H54 (cell line): ENCODE results near the gene KRT5.

Experiments
- DNase-seq: peaks from one replicate; pipeline ENCODE4 v3.0.0; 2011; ENCODE audit warnings: low spot score, mixed read lengths; ENCODE audit not compliant: insufficient read length
- FAIRE-seq: peaks from 3 replicates; lab custom pipeline; 2011; peaks lifted over from hg19 to GRCh38; lab: Jason Lieb, UNC
- POLR2A ChIP-seq: IDR thresholded peaks from 2 replicates; pipeline ENCODE4 v1.6.1; 2011; ENCODE audit warnings: low read depth, mild to moderate bottlenecking, low read length

The KRT5 gene

DNA sequence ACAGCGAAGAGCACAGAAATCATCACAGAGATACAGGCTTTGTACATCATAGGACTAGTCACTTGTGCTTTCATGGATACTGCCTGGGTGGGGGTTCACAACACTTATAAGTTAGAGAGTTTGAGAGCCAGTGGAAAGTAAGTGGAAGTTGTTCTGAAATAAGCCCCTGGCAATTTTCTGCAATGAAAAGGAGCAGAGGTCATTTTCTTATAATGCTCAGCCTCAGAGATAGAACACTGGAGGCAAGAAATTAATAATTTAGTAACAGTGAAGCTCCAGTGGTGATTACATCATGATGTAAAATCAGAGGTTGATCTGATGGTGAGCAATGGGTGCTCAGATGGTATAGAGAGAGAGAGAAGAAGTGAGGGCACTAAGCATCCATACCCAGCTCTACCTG is 33.0 kb downstream of the KRT5 start:
- DNase-seq (no peak), FAIRE-seq (no peak)
- no peak for TF ChIP-seq POLR2A

DNA sequence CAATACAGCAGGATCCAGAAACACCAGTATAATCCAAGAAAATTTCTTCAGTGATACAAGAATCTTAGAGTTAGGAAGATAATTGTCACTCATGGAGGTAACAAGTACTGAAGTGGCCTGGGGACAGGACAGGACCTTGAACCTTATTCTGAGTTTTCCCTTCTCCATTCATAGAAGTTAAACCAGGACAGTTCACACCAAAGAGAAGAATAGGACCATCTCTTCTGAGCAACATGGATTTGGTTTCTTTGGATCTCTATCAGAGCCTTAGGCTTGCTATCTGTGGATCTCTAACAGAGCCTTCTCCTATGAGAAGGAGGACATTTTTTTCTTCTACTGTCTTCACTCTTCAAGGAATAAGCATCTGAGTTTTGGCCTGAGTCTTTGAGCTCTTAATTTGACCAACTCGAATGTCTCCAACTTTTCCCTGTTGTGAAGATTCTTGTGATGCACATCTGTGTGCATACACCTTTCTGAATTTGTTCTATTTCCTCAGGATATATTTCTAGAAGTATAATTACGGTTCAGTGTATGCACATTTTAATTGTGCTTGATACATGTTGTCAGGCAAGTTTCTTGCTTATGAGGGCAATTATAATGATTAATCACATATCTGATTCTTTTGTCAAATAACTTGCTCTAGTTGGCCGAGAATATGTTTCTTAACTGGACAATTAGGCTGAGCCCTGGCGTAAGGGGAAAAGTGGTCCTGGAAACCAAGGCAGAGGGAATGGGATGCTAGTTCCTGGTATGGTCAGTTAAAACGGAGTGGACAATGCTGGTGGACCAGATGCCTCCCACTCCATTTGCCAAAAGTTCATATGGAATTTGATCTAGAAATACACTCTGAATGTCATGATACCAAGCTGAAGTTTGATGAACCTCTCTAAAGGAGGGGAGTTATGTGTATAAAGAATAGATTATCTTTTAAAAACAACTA is 33.8 kb downstream of the KRT5 start:
- TF ChIP-seq POLR2A = no peak
- no peak for FAIRE-seq

DNA sequence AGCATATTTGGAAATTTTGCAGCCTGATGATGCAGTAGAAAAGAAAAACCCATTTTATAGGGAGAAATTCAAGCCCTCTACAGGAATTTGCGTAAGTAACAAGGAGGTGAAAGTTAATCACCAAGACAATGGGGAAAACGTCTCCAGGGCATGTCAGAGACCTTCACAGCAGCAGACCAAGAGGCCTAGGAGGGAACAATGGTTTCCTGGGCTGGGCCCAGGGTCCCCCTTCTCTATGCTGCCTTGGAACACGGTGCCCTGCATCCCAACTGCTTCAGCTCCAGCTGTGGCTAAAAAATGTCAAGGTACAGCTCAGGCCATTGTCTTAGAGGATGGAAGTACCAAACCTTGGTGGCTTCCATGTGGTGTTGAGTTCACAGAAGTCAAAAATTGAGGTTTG is 40.1 kb downstream of the KRT5 start:
- TF ChIP-seq POLR2A = no peak
- DNase-seq (no peak), FAIRE-seq (no peak)

More for the DNA sequence above, 33.8 kb downstream of the KRT5 start:
- no peak for DNase-seq

DNA sequence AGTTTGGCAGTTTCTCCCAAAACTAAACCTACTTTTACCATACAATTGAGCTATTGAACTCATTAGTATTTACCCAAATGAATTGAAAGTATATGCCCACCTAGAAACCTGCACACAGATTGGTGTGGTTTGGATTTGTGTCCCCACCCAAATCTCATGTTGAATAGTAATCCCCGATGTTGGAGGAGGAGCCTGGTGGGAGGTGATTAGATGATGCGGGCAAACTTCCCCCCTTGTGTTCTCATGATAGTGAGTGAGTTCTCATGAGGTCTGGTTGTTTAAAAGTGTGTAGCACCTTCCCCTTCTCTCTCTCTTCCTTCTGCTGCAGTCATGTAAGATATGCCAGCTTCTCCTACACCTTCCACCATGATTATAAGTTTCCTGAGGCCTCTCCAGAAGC is 42.5 kb downstream of the KRT5 start:
- DNase-seq = no peak
- TF ChIP-seq POLR2A = no peak
- no peak for FAIRE-seq

DNA sequence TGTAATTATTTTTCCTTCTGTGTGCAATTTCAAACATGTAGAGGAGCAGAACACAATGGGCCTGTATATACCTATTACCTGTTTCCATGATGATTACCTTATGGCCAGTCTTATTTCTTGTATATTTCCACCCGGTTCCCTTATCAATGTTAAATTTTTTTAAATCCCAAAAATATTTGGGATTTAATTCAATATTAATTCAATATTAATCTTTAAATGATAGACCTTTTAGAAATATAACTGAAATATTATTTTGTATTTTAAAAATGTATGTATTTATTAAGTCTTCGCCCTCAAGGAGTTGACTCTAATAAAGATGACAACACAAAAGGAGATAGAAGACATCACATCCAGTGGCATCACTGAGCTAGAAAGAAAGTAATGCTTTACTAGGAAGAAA is 46.0 kb downstream of the KRT5 start:
- FAIRE-seq (no peak), DNase-seq (no peak)
- no peak for TF ChIP-seq POLR2A

DNA sequence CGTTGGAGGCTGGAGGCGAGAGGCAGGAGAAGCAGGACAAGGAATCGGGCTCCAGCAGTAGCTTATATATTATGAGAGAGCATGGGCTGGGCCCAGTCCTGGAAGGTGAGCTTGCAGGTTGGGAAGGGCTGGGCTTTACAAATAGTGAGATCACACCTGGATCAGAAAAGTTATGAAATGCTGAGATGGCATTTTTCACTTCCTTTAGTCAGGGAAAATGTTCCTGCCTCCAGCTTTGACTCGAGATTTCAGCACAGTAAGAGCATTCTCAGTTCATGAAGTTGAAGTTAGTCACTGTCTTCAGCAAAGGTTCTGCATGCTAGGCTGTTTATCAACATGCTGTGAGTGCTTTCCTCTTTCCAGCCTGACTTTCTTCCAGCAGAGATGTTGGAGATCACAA is 46.4 kb downstream of the KRT5 start, which contains the start of gene KRT6C:
TSS of gene KRT6C (minus strand) at position 38 of the 400 bp plus-strand sequence. CDS start 68 bp downstream, outside the sequence.
- TF ChIP-seq POLR2A = no peak
- DNase-seq (no peak), FAIRE-seq (no peak)

DNA sequence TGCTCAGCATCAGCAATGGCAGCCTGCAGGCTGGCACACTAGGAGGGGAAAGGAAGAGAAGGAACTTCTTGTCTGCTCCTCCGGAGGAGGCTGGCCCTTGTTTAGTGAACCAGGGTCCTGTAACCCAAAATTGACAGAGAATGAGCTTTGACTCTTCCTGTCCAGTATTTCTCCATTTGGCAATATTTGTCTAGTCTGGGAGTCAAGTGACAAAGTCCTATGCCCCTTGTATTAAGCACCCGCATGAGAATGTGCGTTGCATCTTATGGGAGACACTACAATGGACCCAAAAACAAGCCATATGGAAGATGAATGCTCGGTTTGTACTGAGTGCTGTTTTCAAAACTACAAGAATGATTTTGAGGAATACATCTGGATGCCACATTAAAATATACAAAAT is 50.3 kb downstream of the KRT5 start:
- no peak for TF ChIP-seq POLR2A
- no peak for DNase-seq
- FAIRE-seq = no peak

DNA sequence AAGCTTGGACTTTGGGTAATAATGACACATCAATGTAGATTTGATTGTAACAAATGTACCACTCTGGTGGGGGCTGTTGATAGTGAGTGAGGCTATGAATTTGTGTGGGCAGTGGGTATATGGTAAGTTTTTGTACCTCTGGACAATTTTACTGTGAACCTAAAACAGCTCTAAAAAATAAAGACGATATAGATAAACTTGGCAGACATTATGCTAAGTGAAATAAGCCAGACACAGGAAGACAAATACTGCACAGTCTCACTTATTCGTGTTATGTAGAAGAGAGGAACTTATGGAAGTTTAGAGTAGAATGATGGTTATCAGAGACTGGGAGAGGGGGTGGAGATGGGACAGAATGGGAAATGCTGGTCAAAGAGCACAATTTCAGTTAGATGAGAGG is 55.3 kb downstream of the KRT5 start:
- TF ChIP-seq POLR2A = no peak
- FAIRE-seq (no peak), DNase-seq (no peak)
